ENCODE results near the gene CASP1. TPM values are rescaled to one million over a fixed set of nuclear protein-coding genes. Genes with fewer than 3 reads are reported as not detected.

The CASP1 gene
- total and polyA plus RNA-seq, 2 donors (not counting 3 experiments of a cell fraction or from before 2014, with no cell fraction given), result 1.8 to 12.4 TPM

DNA sequence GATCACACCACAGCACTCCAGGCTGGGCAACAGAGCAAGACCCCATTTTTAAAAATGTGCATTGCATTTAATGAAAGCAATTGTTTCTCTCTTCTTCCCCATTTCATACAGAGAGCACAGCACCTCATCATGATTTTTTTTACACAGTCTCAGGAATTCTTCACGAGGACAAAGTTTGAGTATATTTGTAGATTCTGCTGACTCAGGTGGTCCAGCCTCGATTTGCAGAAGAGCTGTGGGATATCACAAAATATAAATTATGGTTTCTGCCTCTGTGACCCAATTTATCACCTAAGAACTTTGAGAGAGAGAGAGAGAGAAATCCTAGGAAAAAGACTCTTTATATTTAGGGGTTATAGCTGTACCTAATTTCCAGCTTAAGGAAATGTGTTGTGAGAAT is 31.8 kb downstream of the CASP1 start:
- Histone ChIP-seq H2AFZ (ENCODE audit: low read depth, low read length) (no peak overlapping the region), H4K20me1 (replicated peaks; ENCODE audit: control insufficient read depth, extremely low read depth, insufficient read depth, low read length) (no peaks in the 10 kb centered on the region), H3K4me3 (replicated peaks in 1 of 3; ENCODE audit: insufficient read depth in 1 of 3, low read depth in 1 of 3, low read length in 3 of 3) (no peak overlapping the region), H3K4me1 (ENCODE audit: control insufficient read depth, extremely low read depth, insufficient read depth, low read length) (peaks cover 12% of the 10 kb centered on the region), H3K9ac (replicated peaks; ENCODE audit: extremely low read depth, insufficient read depth, low read length) (no peak overlapping the region), H3K4me2 (ENCODE audit: insufficient read depth, low read length) (no peak overlapping the region), H3K27ac (ENCODE audit: insufficient read depth, low read depth, low read length) (no peak overlapping the region), H3K79me2 (ENCODE audit: control insufficient read depth, insufficient read depth, low read length) (no peaks in the 10 kb centered on the region), H3K9me3 (replicated peaks; ENCODE audit: control insufficient read depth, insufficient read depth, low read length) (no peaks in the 10 kb centered on the region), H3K36me3 (ENCODE audit: control insufficient read depth in 2 of 2, extremely low read depth in 1 of 2, insufficient read depth in 2 of 2, low read length in 2 of 2) (no peaks in the 10 kb centered on the region), H3K9me1 (replicated peaks; ENCODE audit: control insufficient read depth, extremely low read depth, insufficient read depth, low read length) (no peaks in the 10 kb centered on the region), H3K27me3 (ENCODE audit: control insufficient read depth in 2 of 2, insufficient read depth in 2 of 2, low read length in 2 of 2) (no peaks in the 10 kb centered on the region)
- DNase-seq (ENCODE audit: low read depth, low spot score) (no peak), FAIRE-seq (no peak)
- ChIA-PET CTCF (interaction anchor here (1.6 kb wide), 1 partner anchor 34 kb away, joined by 5 read pairs; the partner anchor contains the start of gene CASP4), POLR2A (no interaction called here)
- dilution Hi-C loops (cut with MboI; ENCODE audit: extremely low pct_ligation_motif_present, low sequenced_read_pairs) (no loop called here), intact Hi-C loops (cut with micrococcal nuclease) (no loop called here)
- no TSS peak for BruUV-seq (replicated peaks)
- TF ChIP-seq POLR2AphosphoS5 (IDR thresholded peaks at IDR 0.05; ENCODE audit: insufficient read depth, low read depth, low read length) (no peak), EZH2 (IDR thresholded peaks at IDR 0.05; ENCODE audit: borderline replicate concordance, low read depth, low read length, severe bottlenecking) (no peak), MYC (IDR thresholded peaks at IDR 0.05; ENCODE audit: low read depth, low read length) (no peak), POLR2A (IDR thresholded peaks at IDR 0.05; ENCODE audit: low read depth, low read length) (no peak), GATA2 (IDR thresholded peaks at IDR 0.05; ENCODE audit: insufficient read depth, insufficient read length, low read depth, low read length) (no peak), JUN (IDR thresholded peaks at IDR 0.05; ENCODE audit: borderline replicate concordance, insufficient read depth, insufficient read length, low read depth) (no peak)

GRCh38 chr11:105000797-105001196 is 34.1 kb downstream of the CASP1 start:
- no peaks in the 10 kb centered on the region for H3K36me3 ChIP-seq (ENCODE audit: control insufficient read depth in 2 of 2, extremely low read depth in 1 of 2, insufficient read depth in 2 of 2, low read length in 2 of 2)
- no peaks in the 10 kb centered on the region for H3K79me2 ChIP-seq (ENCODE audit: control insufficient read depth, insufficient read depth, low read length)
- no peak for FAIRE-seq
- CTCF ChIA-PET, result interaction anchor here (0.7 to 1.0 kb wide), 3 partner anchors 8 to 43 kb away, joined by 3 read pairs; no protein-coding TSS in a partner anchor
- H3K4me1 ChIP-seq (ENCODE audit: control insufficient read depth, extremely low read depth, insufficient read depth, low read length), result peaks cover 12% of the 10 kb centered on the region
- H3K4me2 ChIP-seq (ENCODE audit: insufficient read depth, low read length), result no peak overlapping the region
- DNase-seq (ENCODE audit: low read depth, low spot score), result peak; percentile 1
- dilution Hi-C loops (cut with MboI; ENCODE audit: extremely low pct_ligation_motif_present, low sequenced_read_pairs), result no loop called here
- no peaks in the 10 kb centered on the region for H3K27me3 ChIP-seq (ENCODE audit: control insufficient read depth in 2 of 2, insufficient read depth in 2 of 2, low read length in 2 of 2)
- H3K4me3 ChIP-seq (replicated peaks in 1 of 3; ENCODE audit: insufficient read depth in 1 of 3, low read depth in 1 of 3, low read length in 3 of 3), result no peak overlapping the region
- no peaks in the 10 kb centered on the region for H3K9me1 ChIP-seq (replicated peaks; ENCODE audit: control insufficient read depth, extremely low read depth, insufficient read depth, low read length)
- TF ChIP-seq POLR2A (IDR thresholded peaks at IDR 0.05; ENCODE audit: low read depth, low read length) (no peak), GATA2 (IDR thresholded peaks at IDR 0.05; ENCODE audit: insufficient read depth, insufficient read length, low read depth, low read length) (no peak), CTCF (IDR thresholded peaks at IDR 0.05; ENCODE audit: extremely low read depth in 1 of 2, insufficient read depth in 1 of 2, low read depth in 1 of 2, low read length in 2 of 2) (peak; percentile 42 to 44), MYC (IDR thresholded peaks at IDR 0.05; ENCODE audit: low read depth, low read length) (no peak)
- no peaks in the 10 kb centered on the region for H3K9me3 ChIP-seq (replicated peaks; ENCODE audit: control insufficient read depth, insufficient read depth, low read length)
- POLR2A ChIA-PET, result no interaction called here
- no peaks in the 10 kb centered on the region for H4K20me1 ChIP-seq (replicated peaks; ENCODE audit: control insufficient read depth, extremely low read depth, insufficient read depth, low read length)
- no TSS peak for BruUV-seq (replicated peaks)
- no peak overlapping the region for H3K9ac ChIP-seq (replicated peaks; ENCODE audit: extremely low read depth, insufficient read depth, low read length)
- no peak overlapping the region for H3K27ac ChIP-seq (ENCODE audit: insufficient read depth, low read depth, low read length)
- H2AFZ ChIP-seq (ENCODE audit: low read depth, low read length), result no peak overlapping the region
- intact Hi-C loops (cut with micrococcal nuclease), result no loop called here

All from endothelial cell of umbilical vein (primary cell).